ENCODE data around the gene CHN2. TPM values are rescaled to one million over a fixed set of nuclear protein-coding genes. Genes with fewer than 3 reads are reported as not detected.

Gene CHN2
- total RNA-seq, 1 experiment from 2014 or later: 2.1 TPM

DNA sequence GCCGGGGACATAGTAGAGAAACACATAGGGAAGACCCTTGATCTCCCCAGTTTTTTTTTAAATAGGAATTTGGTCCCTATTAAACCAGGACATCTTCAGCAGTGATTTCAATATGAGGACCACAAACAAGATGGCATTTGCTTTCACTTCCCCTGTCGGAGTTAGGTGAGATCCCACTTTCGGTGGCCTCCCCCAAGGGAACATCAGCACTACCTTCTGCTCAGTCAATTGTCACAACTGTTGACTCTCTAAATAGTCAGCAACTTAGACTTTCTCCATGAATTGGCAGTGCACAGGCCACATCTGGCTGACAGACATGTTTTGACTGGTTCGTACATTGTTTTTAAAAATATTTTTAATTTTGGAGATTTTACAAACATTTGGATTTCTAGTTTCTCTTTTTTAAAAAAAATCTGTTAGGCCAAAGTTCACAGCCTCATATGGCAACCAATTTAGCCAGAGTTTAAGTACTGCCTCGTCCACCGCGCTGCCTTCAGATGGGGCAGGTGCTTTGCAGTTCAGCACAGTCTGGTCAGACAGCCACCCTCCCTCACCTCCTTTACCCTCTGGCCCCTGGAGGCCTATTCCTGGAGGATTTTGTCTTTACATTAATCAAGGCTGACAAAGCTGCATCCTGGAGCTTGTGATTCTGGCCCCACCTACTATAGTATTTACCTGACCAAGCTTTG is 229.9 kb downstream of the CHN2 start:
- ATAC-seq (no peak), DNase-seq (ENCODE audit: low read depth, low spot score) (no peak)
- intact Hi-C loops (cut with micrococcal nuclease): no loop called here
- Histone ChIP-seq H3K4me3 (replicated peaks in 1 of 2; ENCODE audit: low read depth in 1 of 2, low read length in 2 of 2) (no peak overlapping the region), H3K9me3 (ENCODE audit: control insufficient read depth in 1 of 2, insufficient read depth in 1 of 2, low read depth in 1 of 2, low read length in 2 of 2) (no peaks in the 10 kb centered on the region), H2AFZ (ENCODE audit: low read depth, low read length, poor library complexity, severe bottlenecking) (no peak overlapping the region), H3K79me2 (ENCODE audit: insufficient read depth, low read length) (no peaks in the 10 kb centered on the region), H4K20me1 (ENCODE audit: insufficient read depth) (no peaks in the 10 kb centered on the region), H3K9me2 (ENCODE audit: insufficient read depth) (no peaks in the 10 kb centered on the region), H3K36me3 (ENCODE audit: control insufficient read depth in 1 of 2, insufficient read depth in 2 of 2, low read length in 2 of 2) (no peaks in the 10 kb centered on the region), H3K4me2 (ENCODE audit: low read length) (no peak overlapping the region), H3K4me1 (ENCODE audit: control insufficient read depth in 1 of 2, insufficient read depth in 2 of 2, low read length in 2 of 2) (no peaks in the 10 kb centered on the region), H3K9ac (ENCODE audit: low read length) (no peak overlapping the region), H3K27me3 (ENCODE audit: insufficient read depth, low read length) (no peaks in the 10 kb centered on the region), H3K27ac (ENCODE audit: low read depth, low read length) (no peak overlapping the region)
- ChIA-PET POLR2A (no interaction called here), CTCF (no interaction called here), RAD21 (ENCODE audit: low non-redundant PET in 1 of 2, low total read pairs in 2 of 2, uncharacterized antibody in 2 of 2, unreplicated experiment in 2 of 2) (no interaction called here)
- TF ChIP-seq, protein P1, sequence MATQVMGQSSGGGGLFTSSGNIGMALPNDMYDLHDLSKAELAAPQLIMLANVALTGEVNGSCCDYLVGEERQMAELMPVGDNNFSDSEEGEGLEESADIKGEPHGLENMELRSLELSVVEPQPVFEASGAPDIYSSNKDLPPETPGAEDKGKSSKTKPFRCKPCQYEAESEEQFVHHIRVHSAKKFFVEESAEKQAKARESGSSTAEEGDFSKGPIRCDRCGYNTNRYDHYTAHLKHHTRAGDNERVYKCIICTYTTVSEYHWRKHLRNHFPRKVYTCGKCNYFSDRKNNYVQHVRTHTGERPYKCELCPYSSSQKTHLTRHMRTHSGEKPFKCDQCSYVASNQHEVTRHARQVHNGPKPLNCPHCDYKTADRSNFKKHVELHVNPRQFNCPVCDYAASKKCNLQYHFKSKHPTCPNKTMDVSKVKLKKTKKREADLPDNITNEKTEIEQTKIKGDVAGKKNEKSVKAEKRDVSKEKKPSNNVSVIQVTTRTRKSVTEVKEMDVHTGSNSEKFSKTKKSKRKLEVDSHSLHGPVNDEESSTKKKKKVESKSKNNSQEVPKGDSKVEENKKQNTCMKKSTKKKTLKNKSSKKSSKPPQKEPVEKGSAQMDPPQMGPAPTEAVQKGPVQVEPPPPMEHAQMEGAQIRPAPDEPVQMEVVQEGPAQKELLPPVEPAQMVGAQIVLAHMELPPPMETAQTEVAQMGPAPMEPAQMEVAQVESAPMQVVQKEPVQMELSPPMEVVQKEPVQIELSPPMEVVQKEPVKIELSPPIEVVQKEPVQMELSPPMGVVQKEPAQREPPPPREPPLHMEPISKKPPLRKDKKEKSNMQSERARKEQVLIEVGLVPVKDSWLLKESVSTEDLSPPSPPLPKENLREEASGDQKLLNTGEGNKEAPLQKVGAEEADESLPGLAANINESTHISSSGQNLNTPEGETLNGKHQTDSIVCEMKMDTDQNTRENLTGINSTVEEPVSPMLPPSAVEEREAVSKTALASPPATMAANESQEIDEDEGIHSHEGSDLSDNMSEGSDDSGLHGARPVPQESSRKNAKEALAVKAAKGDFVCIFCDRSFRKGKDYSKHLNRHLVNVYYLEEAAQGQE (IDR thresholded peaks at IDR 0.05; ENCODE audit: low read depth): no peak
- no peak for TF ChIP-seq FOSL1 (IDR thresholded peaks at IDR 0.05; ENCODE audit: low read depth)
- TF ChIP-seq, protein P2, sequence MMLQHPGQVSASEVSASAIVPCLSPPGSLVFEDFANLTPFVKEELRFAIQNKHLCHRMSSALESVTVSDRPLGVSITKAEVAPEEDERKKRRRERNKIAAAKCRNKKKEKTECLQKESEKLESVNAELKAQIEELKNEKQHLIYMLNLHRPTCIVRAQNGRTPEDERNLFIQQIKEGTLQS (IDR thresholded peaks at IDR 0.05): no peak
- no peak for TF ChIP-seq POLR2AphosphoS5 (IDR thresholded peaks at IDR 0.05; ENCODE audit: low read depth, low read length)
- no peak for TF ChIP-seq SP1 (IDR thresholded peaks at IDR 0.05; ENCODE audit: low read depth)
- TF ChIP-seq, protein P3, sequence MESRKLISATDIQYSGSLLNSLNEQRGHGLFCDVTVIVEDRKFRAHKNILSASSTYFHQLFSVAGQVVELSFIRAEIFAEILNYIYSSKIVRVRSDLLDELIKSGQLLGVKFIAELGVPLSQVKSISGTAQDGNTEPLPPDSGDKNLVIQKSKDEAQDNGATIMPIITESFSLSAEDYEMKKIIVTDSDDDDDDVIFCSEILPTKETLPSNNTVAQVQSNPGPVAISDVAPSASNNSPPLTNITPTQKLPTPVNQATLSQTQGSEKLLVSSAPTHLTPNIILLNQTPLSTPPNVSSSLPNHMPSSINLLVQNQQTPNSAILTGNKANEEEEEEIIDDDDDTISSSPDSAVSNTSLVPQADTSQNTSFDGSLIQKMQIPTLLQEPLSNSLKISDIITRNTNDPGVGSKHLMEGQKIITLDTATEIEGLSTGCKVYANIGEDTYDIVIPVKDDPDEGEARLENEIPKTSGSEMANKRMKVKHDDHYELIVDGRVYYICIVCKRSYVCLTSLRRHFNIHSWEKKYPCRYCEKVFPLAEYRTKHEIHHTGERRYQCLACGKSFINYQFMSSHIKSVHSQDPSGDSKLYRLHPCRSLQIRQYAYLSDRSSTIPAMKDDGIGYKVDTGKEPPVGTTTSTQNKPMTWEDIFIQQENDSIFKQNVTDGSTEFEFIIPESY (IDR thresholded peaks at IDR 0.05; ENCODE audit: extremely low read depth, insufficient replicate concordance, low read length): no peak
- no peak for TF ChIP-seq TCF7L2 (IDR thresholded peaks at IDR 0.05; ENCODE audit: borderline replicate concordance, extremely low read depth, insufficient read depth, insufficient read length)
- no peak for TF ChIP-seq YY1 (IDR thresholded peaks at IDR 0.05; ENCODE audit: extremely low read depth, insufficient replicate concordance, low read depth, low read length)
- TF ChIP-seq POLR2A (IDR thresholded peaks at IDR 0.05; ENCODE audit: borderline replicate concordance, extremely low read depth, insufficient read depth, insufficient read length): no peak
- no peak for TF ChIP-seq JUND (IDR thresholded peaks at IDR 0.05)
- TF ChIP-seq, protein P4, sequence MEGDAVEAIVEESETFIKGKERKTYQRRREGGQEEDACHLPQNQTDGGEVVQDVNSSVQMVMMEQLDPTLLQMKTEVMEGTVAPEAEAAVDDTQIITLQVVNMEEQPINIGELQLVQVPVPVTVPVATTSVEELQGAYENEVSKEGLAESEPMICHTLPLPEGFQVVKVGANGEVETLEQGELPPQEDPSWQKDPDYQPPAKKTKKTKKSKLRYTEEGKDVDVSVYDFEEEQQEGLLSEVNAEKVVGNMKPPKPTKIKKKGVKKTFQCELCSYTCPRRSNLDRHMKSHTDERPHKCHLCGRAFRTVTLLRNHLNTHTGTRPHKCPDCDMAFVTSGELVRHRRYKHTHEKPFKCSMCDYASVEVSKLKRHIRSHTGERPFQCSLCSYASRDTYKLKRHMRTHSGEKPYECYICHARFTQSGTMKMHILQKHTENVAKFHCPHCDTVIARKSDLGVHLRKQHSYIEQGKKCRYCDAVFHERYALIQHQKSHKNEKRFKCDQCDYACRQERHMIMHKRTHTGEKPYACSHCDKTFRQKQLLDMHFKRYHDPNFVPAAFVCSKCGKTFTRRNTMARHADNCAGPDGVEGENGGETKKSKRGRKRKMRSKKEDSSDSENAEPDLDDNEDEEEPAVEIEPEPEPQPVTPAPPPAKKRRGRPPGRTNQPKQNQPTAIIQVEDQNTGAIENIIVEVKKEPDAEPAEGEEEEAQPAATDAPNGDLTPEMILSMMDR (IDR thresholded peaks at IDR 0.05 in 2 of 3, conservative IDR thresholded peaks at IDR 0.05 in 1 of 3; ENCODE audit: borderline replicate concordance in 1 of 3, insufficient read depth in 1 of 3, low read depth in 2 of 3, low read length in 2 of 3): no peak
- no peak for TF ChIP-seq RAD21 (IDR thresholded peaks at IDR 0.05; ENCODE audit: low read depth)
- TF ChIP-seq EGR1 (IDR thresholded peaks at IDR 0.05; ENCODE audit: low read depth): no peak
- no peak for TF ChIP-seq ZNF274 (IDR thresholded peaks at IDR 0.05; ENCODE audit: low read depth, low read length)
- TF ChIP-seq EZH2 (IDR thresholded peaks at IDR 0.05): no peak
- no peak for TF ChIP-seq ELF1 (IDR thresholded peaks at IDR 0.05; ENCODE audit: borderline replicate concordance, low read depth)
- TF ChIP-seq, protein P5, sequence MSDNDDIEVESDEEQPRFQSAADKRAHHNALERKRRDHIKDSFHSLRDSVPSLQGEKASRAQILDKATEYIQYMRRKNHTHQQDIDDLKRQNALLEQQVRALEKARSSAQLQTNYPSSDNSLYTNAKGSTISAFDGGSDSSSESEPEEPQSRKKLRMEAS (IDR thresholded peaks at IDR 0.05): no peak
- TF ChIP-seq CEBPB (IDR thresholded peaks at IDR 0.05; ENCODE audit: low read depth): no peak
- TF ChIP-seq ZFX (IDR thresholded peaks at IDR 0.05): no peak
- no TSS peak for BruUV-seq (replicated peaks)

Data from HCT116 (cell line).